Caco-2 (cell line): Measurements from ENCODE around the gene CCNB3. TPM values are rescaled to one million over a fixed set of nuclear protein-coding genes. Genes with fewer than 3 reads are reported as not detected.
"Not testable (repeated sequence)": the region's sequence is repeated elsewhere in the genome, so short reads cannot be mapped to it uniquely, and the experiment has no call there.

Source experiments
- BruUV-seq: library from RNA; stranded (reverse); fragments of 400-500 nt; replicated peaks from 2 replicates; lab custom pipeline; 2021; lab: Mats Ljungman, UMichigan
- CTCF ChIA-PET: fragments of 300-600 bp; sonication (Branson Sonifier 250); formaldehyde crosslinking; loops from one replicate; lab custom pipeline; 2022; ENCODE audit warnings: antibody characterized with exemption; lab: Charles Lee
- POLR2A ChIA-PET: fragments of 300-600 bp; sonication (Branson Sonifier 250); formaldehyde crosslinking; loops from one replicate; lab custom pipeline; 2022; ENCODE audit warnings: antibody characterized with exemption; lab: Charles Lee
- DNase-seq, 2 experiments: peaks; one replicate each; pipeline versions ENCODE4 v3.0.0 to v3.0.0-alpha.2; 2020 to 2022
- H3K27me3 ChIP-seq: replicated peaks from 2 replicates; pipeline ENCODE4 v1.6.0; 2011; ENCODE audit warnings: low read length; ENCODE audit not compliant: control insufficient read depth, insufficient read depth
- H3K36me3 ChIP-seq: 2 replicates; pipeline ENCODE4 v1.5.1; 2011; ENCODE audit warnings: low read length; ENCODE audit not compliant: control insufficient read depth, insufficient read depth
- H3K4me1 ChIP-seq: fragments of 250-450 bp; sonication (Bioruptor Pico); 2 replicates; pipeline ENCODE4 v1.5.1; 2020; ENCODE audit warnings: mild to moderate bottlenecking
- H3K4me3 ChIP-seq: 2 replicates; pipeline ENCODE4 v1.5.1; 2011; ENCODE audit warnings: low read depth, mild to moderate bottlenecking, control low read depth, low read length
- H3K9me3 ChIP-seq: fragments of 250-450 bp; sonication (Bioruptor Pico); 2 replicates; pipeline ENCODE4 v1.5.1; 2020; ENCODE audit warnings: mild to moderate bottlenecking, moderate library complexity
- H3K27ac Mint-ChIP-seq: one replicate; pipeline ENCODE4 v1.8.0; 2022; ENCODE audit warnings: mixed read lengths; ENCODE audit not compliant: unreplicated experiment
- H3K27me3 Mint-ChIP-seq: one replicate; pipeline ENCODE4 v1.8.0; 2022; ENCODE audit warnings: mixed read lengths; ENCODE audit not compliant: insufficient read depth, unreplicated experiment
- H3K36me3 Mint-ChIP-seq: one replicate; pipeline ENCODE4 v1.8.0; 2022; ENCODE audit warnings: mild to moderate bottlenecking, mixed read lengths; ENCODE audit not compliant: insufficient read depth, unreplicated experiment
- H3K4me1 Mint-ChIP-seq: one replicate; pipeline ENCODE4 v1.8.0; 2022; ENCODE audit warnings: low read depth, mixed read lengths; ENCODE audit not compliant: unreplicated experiment
- H3K4me3 Mint-ChIP-seq: one replicate; pipeline ENCODE4 v1.8.0; 2022; ENCODE audit warnings: mild to moderate bottlenecking, moderate library complexity, mixed read lengths; ENCODE audit not compliant: unreplicated experiment
- H3K9me3 Mint-ChIP-seq: one replicate; pipeline ENCODE4 v1.8.0; 2022; ENCODE audit warnings: mixed read lengths; ENCODE audit not compliant: unreplicated experiment
- CTCF ChIP-seq, 2 experiments: fragments of 200-600 bp in 1 of 2; IDR thresholded peaks; 1 replicate in 1 of 2; 2 replicates in 1 of 2; pipeline versions ENCODE4 v1.5.1 to v1.8.0; 2011 to 2022; ENCODE audit warnings: antibody characterized with exemption in 1 of 2, control low read depth in 1 of 2, inconsistent platforms in 1 of 2, low read depth in 1 of 2, low read length in 1 of 2, mild to moderate bottlenecking in 1 of 2, moderate library complexity in 1 of 2; ENCODE audit not compliant: insufficient read depth in 1 of 2, severe bottlenecking in 1 of 2, unreplicated experiment in 1 of 2
- intact Hi-C: fragments of 100-400 bp; cut with micrococcal nuclease; formaldehyde crosslinking; loops from one replicate; pipeline ENCODE4 v1.10.0; 2022; ENCODE audit not compliant: unreplicated experiment
- total RNA-seq: library from RNA; stranded (reverse); gene quantifications from 2 replicates; pipeline ENCODE4 v1.2.3, GENCODE V29; 2022

The CCNB3 gene
- total RNA-seq, 1 experiment from 2014 or later: 0.82 TPM

DNA sequence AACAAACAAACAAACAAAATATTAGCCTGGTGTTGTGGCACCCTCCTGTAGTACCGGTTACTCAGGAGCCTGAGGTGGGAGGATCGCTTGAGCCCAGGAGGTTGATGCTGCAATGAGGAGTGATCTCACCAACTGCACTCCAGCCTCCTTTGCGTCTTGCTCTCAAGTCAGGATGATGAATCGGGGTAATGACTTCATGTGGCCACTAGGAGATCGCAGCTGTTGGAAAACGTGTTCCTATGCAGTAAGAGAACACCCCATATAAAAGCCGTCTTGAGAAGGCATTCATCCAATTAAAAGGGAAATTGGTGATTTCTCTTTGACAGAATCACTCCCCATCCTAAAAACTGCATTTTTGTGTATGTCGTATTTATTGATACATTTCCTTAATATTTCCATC lies 6.9 kb downstream of the CCNB3 start:
- DNase-seq: peak in 1 of 2 experiments; percentile 3
- H3K27ac Mint-ChIP-seq: no peak overlapping the region
- intact Hi-C loops: loop anchor here (1.0 kb wide), 1 partner anchor 237 kb away; no protein-coding TSS in a partner anchor

DNA sequence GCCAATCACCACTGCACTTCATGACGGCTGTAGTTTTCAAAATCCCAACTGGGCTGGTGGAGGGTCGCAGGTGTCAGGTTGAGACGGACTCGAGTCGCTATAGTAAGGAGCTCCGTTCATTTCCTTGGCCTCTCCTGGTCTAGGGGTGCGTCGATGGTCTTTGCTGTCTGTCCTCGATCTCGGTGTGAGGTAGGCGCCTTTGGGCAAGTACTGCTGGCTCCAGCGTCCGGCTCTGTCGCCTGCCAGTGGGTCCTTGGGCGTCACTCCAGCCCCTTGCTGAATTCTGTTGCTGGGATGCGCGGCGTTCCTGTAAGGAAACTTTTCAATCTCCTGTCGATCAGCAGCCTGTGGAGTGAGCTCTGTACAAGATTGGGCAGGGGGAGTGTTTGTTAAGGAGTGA lies 76.7 kb downstream of the CCNB3 start:
- H3K27me3 Mint-ChIP-seq: no peaks in the 10 kb centered on the region
- H3K27ac Mint-ChIP-seq: no peak overlapping the region
- intact Hi-C loops: no loop called here
- DNase-seq: no peak
- TF ChIP-seq CTCF (IDR thresholded peaks at IDR 0.05; ENCODE audit: insufficient read depth in 1 of 2, low read depth in 1 of 2, low read length in 1 of 2, severe bottlenecking in 1 of 2, unreplicated experiment in 1 of 2): no peak
- H3K4me3 Mint-ChIP-seq: no peak overlapping the region
- Histone ChIP-seq H3K9me3 (no peaks in the 10 kb centered on the region), H3K4me3 (no peak overlapping the region), H3K36me3 (no peaks in the 10 kb centered on the region), H3K27me3 (no peaks in the 10 kb centered on the region), H3K4me1 (no peaks in the 10 kb centered on the region)
- no peaks in the 10 kb centered on the region for H3K9me3 Mint-ChIP-seq
- POLR2A ChIA-PET: no interaction called here
- no peaks in the 10 kb centered on the region for H3K4me1 Mint-ChIP-seq
- BruUV-seq: no TSS peak
- no peaks in the 10 kb centered on the region for H3K36me3 Mint-ChIP-seq
- CTCF ChIA-PET: no interaction called here

More for the DNA sequence above, 6.9 kb downstream of the CCNB3 start:
- ChIA-PET CTCF (no interaction called here), POLR2A (no interaction called here)
- Mint-ChIP-seq H3K27me3 (no peaks in the 10 kb centered on the region), H3K4me3 (no peak overlapping the region), H3K36me3 (no peaks in the 10 kb centered on the region), H3K4me1 (no peaks in the 10 kb centered on the region), H3K9me3 (no peaks in the 10 kb centered on the region)
- Histone ChIP-seq H3K27me3 (no peaks in the 10 kb centered on the region), H3K36me3 (no peaks in the 10 kb centered on the region), H3K9me3 (no peaks in the 10 kb centered on the region), H3K4me3 (no peak overlapping the region), H3K4me1 (no peaks in the 10 kb centered on the region)
- no TSS peak for BruUV-seq
- peak in 1 of 2 experiments; percentile 26 for TF ChIP-seq CTCF (IDR thresholded peaks at IDR 0.05; ENCODE audit: insufficient read depth in 1 of 2, low read depth in 1 of 2, low read length in 1 of 2, severe bottlenecking in 1 of 2, unreplicated experiment in 1 of 2)

DNA sequence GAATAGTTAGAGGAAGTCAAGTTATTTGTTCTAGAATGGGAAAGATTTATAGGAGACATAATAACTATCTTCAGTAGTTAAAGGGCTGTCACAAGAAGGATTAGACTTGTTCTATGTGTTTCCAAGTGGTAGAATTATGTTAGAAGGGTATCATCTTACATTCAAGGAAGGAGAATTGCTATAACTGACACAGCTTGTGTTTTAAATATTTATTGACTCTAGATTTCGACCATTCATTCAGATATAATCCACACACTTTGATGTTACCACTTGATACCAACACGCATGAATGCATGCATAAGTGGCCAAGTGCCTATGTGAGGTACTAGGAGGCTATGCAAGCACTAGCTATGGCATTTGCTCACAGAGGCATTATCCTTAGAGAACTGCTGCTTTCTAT lies 122.7 kb downstream of the CCNB3 start:
- no peak overlapping the region for H3K4me3 Mint-ChIP-seq
- POLR2A ChIA-PET: no interaction called here

DNA sequence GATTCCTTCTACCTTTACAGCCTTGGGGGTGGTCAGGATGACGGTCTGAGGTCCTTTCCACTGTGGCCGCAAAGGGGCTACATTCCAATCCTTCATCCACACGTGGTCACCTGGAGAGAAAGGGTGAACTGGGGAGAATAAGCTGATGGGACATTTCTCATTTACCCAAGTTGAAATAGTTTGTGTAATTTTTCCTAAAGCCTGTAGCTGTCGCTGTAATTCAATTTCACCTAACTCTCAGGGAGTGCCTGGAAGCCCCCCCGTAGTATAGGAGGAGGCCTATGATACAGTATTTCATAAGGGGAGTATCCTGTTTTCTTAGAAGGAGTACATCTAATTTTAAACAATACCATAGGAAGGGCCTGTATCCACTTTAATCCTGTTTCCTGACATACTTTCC lies 128.1 kb downstream of the CCNB3 start:
- H3K27me3 ChIP-seq, H3K27me3 Mint-ChIP-seq, H3K9me3 Mint-ChIP-seq, H3K4me3 ChIP-seq, H3K4me1 ChIP-seq, POLR2A ChIA-PET, H3K9me3 ChIP-seq, intact Hi-C loops, DNase-seq, H3K36me3 ChIP-seq, H3K27ac Mint-ChIP-seq, BruUV-seq, H3K36me3 Mint-ChIP-seq, CTCF ChIA-PET, H3K4me3 Mint-ChIP-seq, H3K4me1 Mint-ChIP-seq: not testable (repeated sequence)

More for the DNA sequence above, 122.7 kb downstream of the CCNB3 start:
- no peak for DNase-seq
- no peaks in the 10 kb centered on the region for H3K36me3 Mint-ChIP-seq
- Histone ChIP-seq H3K4me3 (no peak overlapping the region), H3K9me3 (no peaks in the 10 kb centered on the region), H3K36me3 (no peaks in the 10 kb centered on the region), H3K27me3 (no peaks in the 10 kb centered on the region), H3K4me1 (no peaks in the 10 kb centered on the region)
- TF ChIP-seq CTCF (IDR thresholded peaks at IDR 0.05; ENCODE audit: insufficient read depth in 1 of 2, low read depth in 1 of 2, low read length in 1 of 2, severe bottlenecking in 1 of 2, unreplicated experiment in 1 of 2): no peak
- BruUV-seq: no TSS peak
- H3K27me3 Mint-ChIP-seq: no peaks in the 10 kb centered on the region
- intact Hi-C loops: no loop called here
- CTCF ChIA-PET: no interaction called here
- no peaks in the 10 kb centered on the region for H3K9me3 Mint-ChIP-seq
- no peak overlapping the region for H3K27ac Mint-ChIP-seq
- no peaks in the 10 kb centered on the region for H3K4me1 Mint-ChIP-seq
